Stimulated activated naive CD8-positive, alpha-beta T cell treated with anti-CD3 and anti-CD28 coated beads, Interleukin-15, Interleukin-2, amounts not matched to agents 100 U/mL and 50 U/mL, for 24 hours (primary cell): ENCODE results near the gene CADPS2.

ENCODE experiments used
- ATAC-seq: fragments of 150-1000 bp; cut with Tn5 transposase; one replicate; pipeline ENCODE4 v1.10.0; 2021
- DNase-seq: peaks from one replicate; pipeline ENCODE4 v3.0.0; 2021

The CADPS2 gene

GRCh38 chr7:122768827-122769226 is 117.4 kb downstream of the CADPS2 start:
- DNase-seq (no peak), ATAC-seq (no peak)

GRCh38 chr7:122767339-122767738 is 118.9 kb downstream of the CADPS2 start:
- DNase-seq (no peak), ATAC-seq (no peak)

- DNase-seq, result no peak
- no peak for ATAC-seq
Observed at GRCh38 chr7:122766593-122766992, 119.7 kb downstream of the CADPS2 start.

GRCh38 chr7:122764902-122765301 is 121.4 kb downstream of the CADPS2 start:
- ATAC-seq (no peak), DNase-seq (no peak)

- no peak for ATAC-seq
Observed at GRCh38 chr7:122764020-122764419, 122.2 kb downstream of the CADPS2 start.

GRCh38 chr7:122762071-122762470 is 124.2 kb downstream of the CADPS2 start:
- DNase-seq, result no peak
- ATAC-seq, result no peak

More at GRCh38 chr7:122764020-122764419, 122.2 kb downstream of the CADPS2 start:
- DNase-seq, result no peak

GRCh38 chr7:122758501-122758900 is 127.8 kb downstream of the CADPS2 start:
- DNase-seq (no peak), ATAC-seq (no peak)

- DNase-seq (no peak), ATAC-seq (no peak)
Observed at GRCh38 chr7:122756860-122757259, 129.4 kb downstream of the CADPS2 start.

GRCh38 chr7:122755696-122756095 is 130.6 kb downstream of the CADPS2 start:
- ATAC-seq (no peak), DNase-seq (no peak)

GRCh38 chr7:122752583-122752982 is 133.7 kb downstream of the CADPS2 start:
- ATAC-seq, result no peak
- DNase-seq, result no peak

GRCh38 chr7:122750389-122750788 is 135.9 kb downstream of the CADPS2 start:
- ATAC-seq, result no peak
- DNase-seq, result no peak

- ATAC-seq, result no peak
Observed at GRCh38 chr7:122748195-122748594, 138.1 kb downstream of the CADPS2 start.

GRCh38 chr7:122746948-122747347 is 139.3 kb downstream of the CADPS2 start:
- DNase-seq, result no peak
- no peak for ATAC-seq

More at GRCh38 chr7:122748195-122748594, 138.1 kb downstream of the CADPS2 start:
- DNase-seq, result no peak

- no peak for ATAC-seq
- no peak for DNase-seq
Observed at GRCh38 chr7:122743211-122743610, 143.0 kb downstream of the CADPS2 start.

GRCh38 chr7:122738947-122739346 is 147.3 kb downstream of the CADPS2 start:
- no peak for ATAC-seq
- no peak for DNase-seq

- ATAC-seq (no peak), DNase-seq (no peak)
Observed at GRCh38 chr7:122736183-122736582, 150.1 kb downstream of the CADPS2 start.

GRCh38 chr7:122727759-122728158 is 158.5 kb downstream of the CADPS2 start:
- DNase-seq, result no peak
- ATAC-seq, result no peak

GRCh38 chr7:122727354-122727753 is 158.9 kb downstream of the CADPS2 start:
- DNase-seq, result no peak
- no peak for ATAC-seq

GRCh38 chr7:122726881-122727280 is 159.4 kb downstream of the CADPS2 start:
- ATAC-seq (no peak), DNase-seq (no peak)

- no peak for DNase-seq
- no peak for ATAC-seq
Observed at GRCh38 chr7:122724366-122724765, 161.9 kb downstream of the CADPS2 start.

GRCh38 chr7:122719010-122719578 is 167.2 kb downstream of the CADPS2 start:
- DNase-seq (no peak), ATAC-seq (no peak)

GRCh38 chr7:122717356-122718089 is 168.7 kb downstream of the CADPS2 start:
- no peak for ATAC-seq
- DNase-seq, result no peak

GRCh38 chr7:122715183-122715582 is 171.1 kb downstream of the CADPS2 start:
- ATAC-seq (no peak), DNase-seq (no peak)

- DNase-seq (no peak), ATAC-seq (no peak)
Observed at GRCh38 chr7:122710916-122711315, 175.3 kb downstream of the CADPS2 start.
